Measurements from ENCODE around the gene MBNL1.

DNA sequence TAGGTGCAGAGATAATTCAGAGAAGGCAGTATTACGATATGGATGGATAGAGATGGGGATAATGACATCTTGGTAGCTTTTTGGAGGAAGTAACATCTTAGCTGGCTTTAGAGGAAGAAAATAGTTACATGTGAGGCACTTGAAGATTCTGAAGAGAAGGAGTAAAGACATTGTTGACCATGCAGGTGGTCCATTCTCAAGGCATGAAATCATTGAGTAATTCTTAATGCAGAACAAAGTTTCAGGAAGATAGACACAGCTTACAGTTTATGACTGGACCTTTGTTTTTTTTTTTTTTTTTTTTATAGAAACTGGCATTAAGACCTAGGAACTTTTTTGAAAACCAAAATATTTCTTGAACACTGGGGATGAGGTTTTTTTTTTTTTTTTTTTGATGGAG, 28.2 kb downstream of the MBNL1 start:
- TF ChIP-seq, protein P1, sequence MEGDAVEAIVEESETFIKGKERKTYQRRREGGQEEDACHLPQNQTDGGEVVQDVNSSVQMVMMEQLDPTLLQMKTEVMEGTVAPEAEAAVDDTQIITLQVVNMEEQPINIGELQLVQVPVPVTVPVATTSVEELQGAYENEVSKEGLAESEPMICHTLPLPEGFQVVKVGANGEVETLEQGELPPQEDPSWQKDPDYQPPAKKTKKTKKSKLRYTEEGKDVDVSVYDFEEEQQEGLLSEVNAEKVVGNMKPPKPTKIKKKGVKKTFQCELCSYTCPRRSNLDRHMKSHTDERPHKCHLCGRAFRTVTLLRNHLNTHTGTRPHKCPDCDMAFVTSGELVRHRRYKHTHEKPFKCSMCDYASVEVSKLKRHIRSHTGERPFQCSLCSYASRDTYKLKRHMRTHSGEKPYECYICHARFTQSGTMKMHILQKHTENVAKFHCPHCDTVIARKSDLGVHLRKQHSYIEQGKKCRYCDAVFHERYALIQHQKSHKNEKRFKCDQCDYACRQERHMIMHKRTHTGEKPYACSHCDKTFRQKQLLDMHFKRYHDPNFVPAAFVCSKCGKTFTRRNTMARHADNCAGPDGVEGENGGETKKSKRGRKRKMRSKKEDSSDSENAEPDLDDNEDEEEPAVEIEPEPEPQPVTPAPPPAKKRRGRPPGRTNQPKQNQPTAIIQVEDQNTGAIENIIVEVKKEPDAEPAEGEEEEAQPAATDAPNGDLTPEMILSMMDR (IDR thresholded peaks at IDR 0.05) = no peak
- no peak for TF ChIP-seq POLR2A (IDR thresholded peaks at IDR 0.05)

Measured in tibial nerve (tissue), 3 donors.